GM23248 (cell line): ENCODE measurements around the gene RCC2.

ENCODE experiments used
- EZH2 ChIP-seq: fragments of 200-600 bp; sonication (generic); IDR thresholded peaks from 2 replicates; pipeline ENCODE4 v1.6.1; 2018; ENCODE audit warnings: antibody characterized with exemption, mild to moderate bottlenecking; ENCODE audit not compliant: insufficient read depth, poor library complexity, severe bottlenecking
- EZH2phosphoT487 ChIP-seq: fragments of 200-600 bp; sonication (generic); IDR thresholded peaks from 2 replicates; pipeline ENCODE4 v1.6.1; 2018; ENCODE audit warnings: antibody characterized with exemption, moderate library complexity, mild to moderate bottlenecking, low read depth; ENCODE audit not compliant: insufficient read depth

DNA sequence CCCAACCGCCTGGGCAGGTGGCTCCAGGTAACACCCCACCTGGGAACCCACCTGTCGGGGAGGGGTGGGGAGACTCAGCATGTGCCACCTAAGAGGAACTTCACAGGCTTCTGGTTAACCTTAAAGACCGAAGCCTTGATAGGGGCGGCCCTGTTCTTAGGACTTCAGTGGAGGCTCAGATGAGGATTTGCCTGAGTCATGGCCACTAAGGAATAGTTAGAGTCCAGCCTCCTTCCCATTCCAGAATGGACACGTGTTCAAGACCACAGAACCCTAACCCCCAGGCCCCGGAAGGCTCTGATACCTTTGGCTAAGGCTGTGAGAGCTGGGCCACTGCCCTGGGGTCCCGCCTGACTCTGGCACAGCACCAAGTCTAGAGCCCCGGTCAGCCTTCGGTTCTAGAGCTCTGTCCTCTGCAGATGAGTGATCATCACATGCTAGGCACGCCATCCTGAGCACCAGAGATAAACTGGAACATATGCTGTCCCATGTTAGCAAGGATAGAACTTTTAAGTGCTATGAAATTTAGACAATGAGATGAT, 47.2 kb downstream of the RCC2 start:
- TF ChIP-seq EZH2phosphoT487: no peak
- TF ChIP-seq EZH2: no peak
